NCI-H82 (cell line): ENCODE results near the gene CCDC3.
"Not testable (repeated sequence)": the region's sequence is repeated elsewhere in the genome, so short reads cannot be mapped to it uniquely, and the experiment has no call there.

Experiments
- DNase-seq: peaks from one replicate; lab custom pipeline; 2025; lab: John Stamatoyannopoulos, UW

CCDC3 gene

GRCh38 chr10:12887780-12888179, 113.7 kb downstream of the CCDC3 start:
- no peak for DNase-seq

GRCh38 chr10:12884851-12885250, 116.7 kb downstream of the CCDC3 start:
- no peak for DNase-seq

GRCh38 chr10:12880423-12880822, 121.1 kb downstream of the CCDC3 start:
- DNase-seq, result no peak

GRCh38 chr10:12877150-12877549, 124.4 kb downstream of the CCDC3 start:
- DNase-seq, result no peak

- no peak for DNase-seq
Measured at GRCh38 chr10:12876266-12876665, 125.2 kb downstream of the CCDC3 start.

GRCh38 chr10:12875100-12875499, 126.4 kb downstream of the CCDC3 start:
- DNase-seq, result no peak

- DNase-seq, result no peak
Measured at GRCh38 chr10:12874501-12874900, 127.0 kb downstream of the CCDC3 start.

- DNase-seq, result no peak
Measured at GRCh38 chr10:12873172-12873571, 128.3 kb downstream of the CCDC3 start.

- DNase-seq, result no peak
Measured at GRCh38 chr10:12872577-12872976, 128.9 kb downstream of the CCDC3 start.

- no peak for DNase-seq
Measured at GRCh38 chr10:12869427-12869826, 132.1 kb downstream of the CCDC3 start.

- no peak for DNase-seq
Measured at GRCh38 chr10:12868229-12868628, 133.3 kb downstream of the CCDC3 start.

- DNase-seq, result not testable (repeated sequence)
Measured at GRCh38 chr10:12865515-12865914, 136.0 kb downstream of the CCDC3 start.

GRCh38 chr10:12862459-12862858, 139.1 kb downstream of the CCDC3 start:
- no peak for DNase-seq

- DNase-seq, result no peak
Measured at GRCh38 chr10:12854988-12855387, 146.5 kb downstream of the CCDC3 start.

GRCh38 chr10:12852687-12853086, 148.8 kb downstream of the CCDC3 start:
- DNase-seq, result no peak

GRCh38 chr10:12849319-12850181, 152.0 kb downstream of the CCDC3 start:
- DNase-seq, result no peak

GRCh38 chr10:12848439-12849173, 152.9 kb downstream of the CCDC3 start:
- DNase-seq, result no peak

GRCh38 chr10:12847361-12847975, 154.0 kb downstream of the CCDC3 start:
- DNase-seq, result peak; percentile 34

GRCh38 chr10:12846718-12847117, 154.8 kb downstream of the CCDC3 start:
- peak; percentile 28 for DNase-seq
